ENCODE results near the gene CHST8.

DNA sequence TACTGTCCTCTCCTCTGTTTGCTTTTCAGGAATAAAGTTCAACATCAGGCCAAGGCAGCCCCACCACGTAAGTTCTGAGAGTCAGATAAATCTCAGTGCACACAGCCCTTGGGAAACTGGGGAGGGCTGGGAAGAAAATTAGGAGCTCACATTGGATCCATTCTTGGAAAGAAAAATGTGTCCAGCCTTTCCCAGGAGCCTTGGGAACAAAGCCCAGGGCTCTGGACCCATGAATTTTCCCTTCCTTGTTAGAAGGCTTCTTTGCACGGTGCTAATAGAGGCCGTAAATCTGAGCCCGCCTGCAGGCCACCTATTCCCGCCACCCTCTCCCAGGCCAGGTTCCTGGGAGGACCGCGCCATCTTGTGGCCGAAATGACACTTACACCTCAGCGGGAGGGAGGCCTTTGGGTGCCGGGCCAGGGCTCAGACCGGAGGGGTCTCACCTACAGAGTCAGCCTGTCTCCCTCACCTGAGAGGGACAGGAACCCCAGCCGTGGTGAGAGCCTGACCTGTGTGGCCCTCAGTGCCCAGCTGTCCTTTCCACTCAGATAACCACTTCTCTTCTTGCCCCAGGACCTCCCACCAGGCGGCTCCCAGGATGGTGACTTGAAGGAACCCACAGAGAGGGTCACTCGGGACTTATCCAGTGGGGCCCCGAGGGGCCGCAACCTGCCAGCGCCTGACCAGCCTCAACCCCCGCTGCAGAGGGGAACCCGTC is 149.8 kb downstream of the CHST8 start:
- TF ChIP-seq ARNT (IDR thresholded peaks at IDR 0.05) (no peak), FOXA1 (IDR thresholded peaks at IDR 0.05) (no peak), FOXM1 (IDR thresholded peaks at IDR 0.05; ENCODE audit: borderline replicate concordance) (no peak), ZNF384 (IDR thresholded peaks at IDR 0.05) (no peak), FOXK2 (IDR thresholded peaks at IDR 0.05) (no peak), BHLHE40 (IDR thresholded peaks at IDR 0.05; ENCODE audit: borderline replicate concordance) (no peak), ELF4 (IDR thresholded peaks at IDR 0.05) (no peak), CTBP1 (IDR thresholded peaks at IDR 0.05; ENCODE audit: borderline replicate concordance) (no peak), SUZ12 (IDR thresholded peaks at IDR 0.05) (no peak), L3MBTL2 (conservative IDR thresholded peaks at IDR 0.05) (no peak), HDGF (IDR thresholded peaks at IDR 0.05; ENCODE audit: borderline replicate concordance) (no peak), SP1 (IDR thresholded peaks at IDR 0.05) (no peak)
